Endothelial cell of umbilical vein (primary cell): Measurements from ENCODE around the gene ZNF341. TPM values are rescaled to one million over a fixed set of nuclear protein-coding genes. Genes with fewer than 3 reads are reported as not detected.

Source experiments
- BruUV-seq: library from RNA; stranded (reverse); fragments of 400-500 nt; replicated peaks from 2 replicates; lab custom pipeline; 2021; lab: Mats Ljungman, UMichigan
- CTCF ChIA-PET: fragments of 300-600, 350-600 bp; sonication (Branson Sonifier 250); formaldehyde crosslinking; loops from one replicate; lab custom pipeline; 2021; ENCODE audit warnings: antibody characterized with exemption, inconsistent platforms; lab: Charles Lee
- POLR2A ChIA-PET: fragments of 300-600, 350-600 bp; sonication (Branson Sonifier 250); formaldehyde crosslinking; loops from one replicate; lab custom pipeline; 2021; ENCODE audit warnings: antibody characterized with exemption, inconsistent platforms; lab: Charles Lee
- DNase-seq: peaks from one replicate; pipeline ENCODE4 v3.0.0-alpha.2; 2011; ENCODE audit warnings: low read depth, low spot score
- FAIRE-seq: peaks from 2 replicates; lab custom pipeline; 2011; peaks lifted over from hg19 to GRCh38; lab: Jason Lieb, UNC
- H2AFZ ChIP-seq: 2 replicates; pipeline ENCODE4 v1.6.0; 2012; ENCODE audit warnings: low read depth, low read length, control low read depth, inconsistent platforms
- H3K27ac ChIP-seq: 2 replicates; pipeline ENCODE4 v1.5.1; 2011; ENCODE audit warnings: low read depth, mild to moderate bottlenecking, control low read depth, low read length, moderate library complexity; ENCODE audit not compliant: insufficient read depth
- H3K27me3 ChIP-seq, 2 experiments: 2 replicates each; pipeline versions ENCODE4 v1.6.0 to v1.6.1; 2011; ENCODE audit warnings: low read length in 2 of 2, mixed read lengths in 1 of 2; ENCODE audit not compliant: control insufficient read depth in 2 of 2, insufficient read depth in 2 of 2
- H3K36me3 ChIP-seq, 2 experiments: 2 replicates in 1 of 2; 3 replicates in 1 of 2; pipeline ENCODE4 v1.5.1; 2011; ENCODE audit warnings: low read length in 2 of 2, mild to moderate bottlenecking in 1 of 2, moderate library complexity in 1 of 2; ENCODE audit not compliant: control insufficient read depth in 2 of 2, insufficient read depth in 2 of 2; ENCODE audit errors: extremely low read depth in 1 of 2
- H3K4me1 ChIP-seq: 3 replicates; pipeline ENCODE4 v1.5.1; 2011; ENCODE audit warnings: mild to moderate bottlenecking, low read length; ENCODE audit not compliant: control insufficient read depth, insufficient read depth; ENCODE audit errors: extremely low read depth
- H3K4me2 ChIP-seq: 2 replicates; pipeline ENCODE4 v1.6.1; 2011; ENCODE audit warnings: low read length, control low read depth, mixed read lengths; ENCODE audit not compliant: insufficient read depth
- H3K4me3 ChIP-seq, 3 experiments: fragments of 200-600 bp in 1 of 3; sonication (generic), shearing (Covaris generic) in 1 of 3; replicated peaks in 1 of 3; 2 replicates each; pipeline ENCODE4 v1.5.1; 2011 to 2016; ENCODE audit warnings: control low read depth in 3 of 3, low read length in 3 of 3, mild to moderate bottlenecking in 2 of 3, inconsistent platforms in 1 of 3, low read depth in 1 of 3, moderate library complexity in 1 of 3; ENCODE audit not compliant: insufficient read depth in 1 of 3
- H3K79me2 ChIP-seq: 2 replicates; pipeline ENCODE4 v1.6.0; 2012; ENCODE audit warnings: low read length, inconsistent platforms; ENCODE audit not compliant: control insufficient read depth, insufficient read depth
- H3K9ac ChIP-seq: replicated peaks from 2 replicates; pipeline ENCODE3; 2011; ENCODE audit warnings: low read length, control low read depth; ENCODE audit not compliant: insufficient read depth; ENCODE audit errors: extremely low read depth
- H3K9me1 ChIP-seq: replicated peaks from 3 replicates; pipeline ENCODE4 v1.6.0; 2011; ENCODE audit warnings: mild to moderate bottlenecking, low read length; ENCODE audit not compliant: control insufficient read depth, insufficient read depth; ENCODE audit errors: extremely low read depth
- H3K9me3 ChIP-seq: replicated peaks from 2 replicates; pipeline ENCODE4 v1.5.1; 2012; ENCODE audit warnings: low read length, inconsistent platforms; ENCODE audit not compliant: control insufficient read depth, insufficient read depth
- H4K20me1 ChIP-seq: replicated peaks from 2 replicates; pipeline ENCODE3; 2011; ENCODE audit warnings: mild to moderate bottlenecking, low read length; ENCODE audit not compliant: control insufficient read depth, insufficient read depth; ENCODE audit errors: extremely low read depth
- EZH2 ChIP-seq: IDR thresholded peaks from 2 replicates; pipeline ENCODE4 v1.6.1; 2012; ENCODE audit warnings: borderline replicate concordance, low read depth, mild to moderate bottlenecking, moderate library complexity, low read length, inconsistent platforms; ENCODE audit not compliant: severe bottlenecking
- FOS ChIP-seq: IDR thresholded peaks from 2 replicates; pipeline ENCODE4 v1.6.1; 2011; ENCODE audit warnings: mild to moderate bottlenecking, low read length, moderate library complexity, borderline replicate concordance; ENCODE audit not compliant: insufficient read depth
- GATA2 ChIP-seq: IDR thresholded peaks from 2 replicates; pipeline ENCODE4 v1.7.0; 2011; ENCODE audit warnings: low read depth, mild to moderate bottlenecking, moderate library complexity, mixed read lengths, low read length; ENCODE audit not compliant: insufficient read length, insufficient read depth
- JUN ChIP-seq: IDR thresholded peaks from 2 replicates; pipeline ENCODE4 v1.6.1; 2011; ENCODE audit warnings: borderline replicate concordance, low read depth; ENCODE audit not compliant: insufficient read length, insufficient read depth
- MYC ChIP-seq: IDR thresholded peaks from one replicate; pipeline ENCODE4 v1.6.1; 2011; ENCODE audit warnings: mild to moderate bottlenecking, low read depth, low read length
- POLR2A ChIP-seq: IDR thresholded peaks from 2 replicates; pipeline ENCODE4 v1.6.1; 2012; ENCODE audit warnings: low read depth, mild to moderate bottlenecking, control low read depth, low read length
- POLR2AphosphoS5 ChIP-seq: IDR thresholded peaks from 2 replicates; pipeline ENCODE4 v1.6.1; 2012; ENCODE audit warnings: low read depth, mild to moderate bottlenecking, control low read depth, low read length, moderate library complexity; ENCODE audit not compliant: insufficient read depth
- dilution Hi-C: fragments of 300-500 bp; cut with MboI; formaldehyde crosslinking; loops from one replicate; pipeline ENCODE4 v1.15.0; 2019; ENCODE audit warnings: low sequenced_read_pairs; ENCODE audit not compliant: extremely low pct_ligation_motif_present
- intact Hi-C: fragments of 100-400 bp; cut with micrococcal nuclease; formaldehyde crosslinking; loops from one replicate; pipeline ENCODE4 v1.10.0; 2022
- polyA plus RNA-seq, 4 experiments: library from polyadenylated mRNA; depleted of rRNA in 3 of 4; stranded (reverse) in 3 of 4; unstranded in 1 of 4; fragments of >200 nt; gene quantifications; 2 replicates each; pipeline versions ENCODE4 v1.2.1 to v1.2.3, GENCODE V29; 2011 to 2012; ENCODE audit warnings: missing spikeins in 1 of 4
- total RNA-seq: library from RNA; stranded (reverse); gene quantifications from 2 replicates; pipeline ENCODE4 v1.2.3, GENCODE V29; 2021
- TF ChIP-seq, protein P1 (sequence below), 2 donors: IDR thresholded peaks; 1 replicate in 1 of 2; 2 replicates in 1 of 2; pipeline ENCODE4 v1.5.1; 2011; ENCODE audit warnings: low read length in 2 of 2, mild to moderate bottlenecking in 2 of 2, moderate library complexity in 2 of 2, control low read depth in 1 of 2, inconsistent platforms in 1 of 2, low read depth in 1 of 2; ENCODE audit not compliant: insufficient read depth in 1 of 2; ENCODE audit errors: extremely low read depth in 1 of 2
- TF ChIP-seq, protein P2 (sequence below): IDR thresholded peaks from 2 replicates; pipeline ENCODE4 v1.6.1; 2011; ENCODE audit not compliant: insufficient read depth, insufficient read length

Gene ZNF341
- total and polyA plus RNA-seq, 2 donors (not counting 3 experiments of a cell fraction or from before 2014, with no cell fraction given) = 4.9 TPM

- FAIRE-seq = no peak
- Histone ChIP-seq H3K79me2 (peaks cover 99% of the 10 kb centered on the region), H2AFZ (no peak overlapping the region), H3K9me3 (no peaks in the 10 kb centered on the region), H3K9ac (no peak overlapping the region), H3K9me1 (no peaks in the 10 kb centered on the region), H3K4me3 (no peak overlapping the region), H3K27ac (no peak overlapping the region), H3K4me2 (no peak overlapping the region), H4K20me1 (peaks cover 26% of the 10 kb centered on the region), H3K4me1 (peaks cover 29% of the 10 kb centered on the region), H3K36me3 (no peaks in the 10 kb centered on the region), H3K27me3 (no peaks in the 10 kb centered on the region)
- intact Hi-C loops (no loop called here), dilution Hi-C loops (no loop called here)
- no TSS peak for BruUV-seq
- ChIA-PET POLR2A (no interaction called here), CTCF (interaction anchor here (1.4 kb wide), 1 partner anchor 9 kb away, joined by 4 read pairs; no protein-coding TSS in a partner anchor)
- DNase-seq = no peak
- no peak for TF ChIP-seq MYC
- no peak for TF ChIP-seq POLR2A
- TF ChIP-seq, protein P1, sequence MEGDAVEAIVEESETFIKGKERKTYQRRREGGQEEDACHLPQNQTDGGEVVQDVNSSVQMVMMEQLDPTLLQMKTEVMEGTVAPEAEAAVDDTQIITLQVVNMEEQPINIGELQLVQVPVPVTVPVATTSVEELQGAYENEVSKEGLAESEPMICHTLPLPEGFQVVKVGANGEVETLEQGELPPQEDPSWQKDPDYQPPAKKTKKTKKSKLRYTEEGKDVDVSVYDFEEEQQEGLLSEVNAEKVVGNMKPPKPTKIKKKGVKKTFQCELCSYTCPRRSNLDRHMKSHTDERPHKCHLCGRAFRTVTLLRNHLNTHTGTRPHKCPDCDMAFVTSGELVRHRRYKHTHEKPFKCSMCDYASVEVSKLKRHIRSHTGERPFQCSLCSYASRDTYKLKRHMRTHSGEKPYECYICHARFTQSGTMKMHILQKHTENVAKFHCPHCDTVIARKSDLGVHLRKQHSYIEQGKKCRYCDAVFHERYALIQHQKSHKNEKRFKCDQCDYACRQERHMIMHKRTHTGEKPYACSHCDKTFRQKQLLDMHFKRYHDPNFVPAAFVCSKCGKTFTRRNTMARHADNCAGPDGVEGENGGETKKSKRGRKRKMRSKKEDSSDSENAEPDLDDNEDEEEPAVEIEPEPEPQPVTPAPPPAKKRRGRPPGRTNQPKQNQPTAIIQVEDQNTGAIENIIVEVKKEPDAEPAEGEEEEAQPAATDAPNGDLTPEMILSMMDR (IDR thresholded peaks at IDR 0.05; ENCODE audit: extremely low read depth in 1 of 2, insufficient read depth in 1 of 2, low read depth in 1 of 2, low read length in 2 of 2) = no peak
- TF ChIP-seq FOS = no peak
- TF ChIP-seq POLR2AphosphoS5 = no peak
- TF ChIP-seq GATA2 = no peak
- TF ChIP-seq, protein P2, sequence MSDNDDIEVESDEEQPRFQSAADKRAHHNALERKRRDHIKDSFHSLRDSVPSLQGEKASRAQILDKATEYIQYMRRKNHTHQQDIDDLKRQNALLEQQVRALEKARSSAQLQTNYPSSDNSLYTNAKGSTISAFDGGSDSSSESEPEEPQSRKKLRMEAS = no peak
- TF ChIP-seq EZH2 = no peak
- TF ChIP-seq JUN = no peak
Observed at GRCh38 chr20:33840759-33841435, 109.1 kb downstream of the ZNF341 start.
